ENCODE data around the gene CCNYL1. TPM values are rescaled to one million over a fixed set of nuclear protein-coding genes. Genes with fewer than 3 reads are reported as not detected.
"Not testable (repeated sequence)": the region's sequence is repeated elsewhere in the genome, so short reads cannot be mapped to it uniquely, and the experiment has no call there.

The CCNYL1 gene
- polyA plus RNA-seq, 1 donor: 24.3 TPM

DNA sequence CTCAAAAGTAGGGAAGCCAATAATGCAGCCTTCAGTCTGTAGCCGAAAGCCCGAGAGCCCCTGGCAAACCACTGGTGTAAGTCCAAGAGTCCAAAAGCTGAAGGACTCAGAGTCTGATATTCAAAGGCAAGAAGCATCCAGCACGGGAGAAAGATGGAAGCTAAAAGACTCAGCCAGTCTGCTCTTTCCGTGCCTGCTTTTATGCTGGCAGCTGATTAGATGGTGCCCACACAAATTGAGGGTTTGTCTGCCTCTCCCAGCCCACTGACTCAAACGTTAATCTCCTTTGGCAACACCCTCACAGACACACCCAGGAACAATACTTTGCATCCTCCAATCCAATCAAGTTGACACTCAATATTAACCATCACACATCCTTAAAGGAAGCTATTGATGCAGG, 14.5 kb upstream of the CCNYL1 start:
- DNase-seq: not testable (repeated sequence)

DNA sequence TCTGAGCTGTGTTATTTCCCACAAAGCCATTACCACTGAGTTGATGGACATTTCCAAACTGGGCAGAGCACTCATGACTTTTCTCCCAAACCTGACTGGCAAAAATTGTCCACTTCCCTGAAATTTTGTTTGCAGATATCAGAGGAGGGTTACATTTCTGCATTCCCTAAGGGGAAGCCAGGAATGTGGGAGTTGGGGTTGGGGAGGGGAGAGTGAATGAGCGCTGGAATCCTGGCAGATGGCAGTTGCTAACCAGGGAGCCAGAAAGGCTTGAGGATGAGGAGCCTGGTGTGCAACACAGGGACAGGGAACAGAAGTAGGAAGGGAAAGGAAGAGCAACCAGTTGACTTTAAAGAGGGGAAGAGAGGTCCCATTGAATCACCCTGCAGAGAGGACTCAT, 14.0 kb upstream of the CCNYL1 start:
- DNase-seq: no peak

DNA sequence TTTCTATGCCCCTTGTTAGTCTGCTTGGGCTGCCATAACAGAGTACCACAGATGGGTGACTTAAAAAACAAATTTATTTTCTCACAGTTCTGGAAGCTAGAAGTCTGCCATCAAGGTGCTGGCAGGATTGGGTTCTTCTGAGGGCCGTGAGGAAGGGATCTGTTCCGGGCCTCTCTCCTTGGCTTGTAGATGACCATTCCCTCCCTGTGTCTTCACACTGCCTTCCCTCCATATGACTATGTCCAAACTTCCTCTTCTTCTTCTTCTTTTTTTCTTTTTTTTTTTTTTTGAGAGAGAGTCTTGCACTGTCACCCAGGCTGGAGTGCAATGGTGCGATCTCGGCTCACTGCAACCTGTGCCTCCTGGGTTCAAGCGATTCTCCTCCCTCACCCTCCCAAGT, 13.1 kb upstream of the CCNYL1 start:
- DNase-seq: no peak

DNA sequence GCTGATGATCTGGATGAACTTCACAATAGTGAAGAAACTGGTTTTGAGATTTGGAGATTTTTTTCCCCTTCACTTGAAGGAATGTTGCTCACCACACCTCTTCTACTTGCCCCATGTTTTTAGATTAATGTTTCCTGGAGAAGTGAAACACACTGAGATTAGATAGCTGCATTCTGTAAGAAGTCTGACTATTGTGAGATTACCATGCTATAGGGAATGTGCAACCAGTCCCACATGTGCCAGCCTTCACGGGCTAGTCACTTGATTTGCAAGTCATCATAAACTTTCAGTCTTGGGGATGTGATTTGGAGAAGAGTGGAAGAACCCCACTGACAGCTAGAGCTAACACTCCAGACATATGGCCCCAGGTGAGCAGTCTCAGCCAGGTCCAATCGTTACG, 7.4 kb upstream of the CCNYL1 start:
- DNase-seq: no peak

DNA sequence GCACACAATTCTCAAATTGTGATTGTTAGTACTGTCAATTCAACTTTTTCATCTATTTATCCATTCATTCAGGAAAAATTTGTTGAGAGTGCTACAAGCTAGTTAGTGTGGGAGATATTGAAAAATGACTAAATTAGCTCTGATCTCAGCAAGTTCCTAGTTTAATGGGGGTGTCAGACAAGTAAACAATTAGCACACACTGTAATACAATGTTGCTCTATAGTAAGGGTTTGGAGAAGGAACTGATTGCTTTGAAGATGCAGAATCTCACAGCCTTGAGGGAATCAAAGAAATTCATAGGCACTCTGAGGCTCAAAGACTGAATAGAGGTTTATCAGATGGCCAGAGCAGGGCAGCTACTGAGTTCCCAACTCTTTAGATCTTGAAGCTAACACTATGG, 6.8 kb upstream of the CCNYL1 start:
- no peak for DNase-seq

DNA sequence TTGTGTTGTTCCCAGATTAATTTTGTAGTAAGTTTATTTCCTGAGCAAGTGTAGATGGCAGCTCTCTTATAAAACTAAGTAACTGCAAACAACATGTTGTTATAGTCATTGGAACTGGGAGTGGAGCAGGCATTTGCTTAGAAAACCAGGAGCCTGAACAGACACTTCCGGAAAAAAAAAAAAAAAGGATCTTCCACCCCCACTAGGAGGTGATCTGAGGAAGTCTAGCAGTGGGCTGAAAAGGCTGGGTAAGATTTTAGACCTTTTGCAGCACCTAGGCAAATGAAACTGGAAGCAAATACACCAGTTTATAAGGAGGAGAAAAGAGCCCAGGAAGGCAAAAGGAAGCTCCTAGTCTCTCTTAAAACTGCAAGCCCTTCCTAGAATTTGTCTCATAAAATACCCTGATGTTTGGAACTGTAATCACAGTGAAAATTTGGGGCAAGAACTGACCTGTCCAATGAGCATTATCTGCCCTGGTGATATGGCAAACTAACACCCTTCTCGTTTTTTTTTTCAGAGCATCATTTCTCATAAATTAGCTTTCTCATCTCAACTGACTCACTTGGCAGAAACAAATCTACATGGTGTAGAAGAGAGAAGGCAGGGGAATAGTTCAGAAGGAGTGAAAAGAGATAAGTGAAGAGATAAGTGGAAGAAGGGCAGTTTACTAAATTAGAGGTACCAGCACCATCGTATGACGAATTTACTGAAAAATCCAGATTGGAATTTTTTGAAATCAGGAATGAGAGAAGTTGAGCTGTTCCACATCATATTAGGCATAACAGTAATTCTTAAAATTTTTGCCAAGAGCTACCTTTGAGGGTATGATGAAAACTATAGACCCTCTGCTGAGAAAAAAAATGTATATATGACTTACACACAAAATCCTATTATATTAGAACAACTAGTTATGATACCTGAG, 4.2 kb upstream of the CCNYL1 start:
- DNase-seq: no peak

DNA sequence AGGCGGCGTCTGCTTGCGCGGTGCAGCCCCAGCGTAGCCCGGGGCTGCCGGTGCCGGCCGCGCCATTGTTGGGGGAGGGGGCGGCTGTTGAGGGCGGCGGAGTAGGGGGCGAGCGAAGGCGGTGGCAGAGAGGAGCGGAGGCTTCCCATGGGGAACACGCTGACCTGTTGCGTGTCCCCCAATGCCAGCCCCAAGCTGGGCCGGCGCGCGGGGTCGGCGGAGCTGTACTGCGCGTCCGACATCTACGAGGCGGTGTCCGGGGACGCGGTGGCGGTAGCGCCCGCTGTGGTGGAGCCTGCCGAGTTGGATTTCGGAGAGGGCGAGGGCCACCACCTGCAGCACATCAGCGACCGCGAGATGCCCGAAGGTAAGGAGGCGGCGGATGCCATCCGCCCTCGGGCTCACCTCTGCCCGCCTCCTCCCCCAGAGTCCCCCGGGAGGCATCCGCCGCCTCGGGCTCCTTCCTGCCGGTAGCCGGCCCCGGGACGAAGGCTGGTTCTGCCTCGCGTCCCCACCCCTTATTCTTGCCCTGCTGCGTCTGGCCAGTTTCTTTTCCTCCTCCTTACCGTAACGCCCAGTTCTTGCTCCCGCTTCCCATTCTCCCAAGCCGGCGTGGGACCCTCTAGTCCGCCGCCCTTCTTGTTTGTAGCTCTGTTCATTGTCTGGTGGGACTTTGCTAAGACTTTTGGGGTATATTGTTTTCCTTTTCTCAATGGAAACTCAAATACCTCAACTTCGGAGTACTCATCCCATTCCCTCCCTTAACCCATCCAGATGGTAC, 500 bp downstream of the CCNYL1 start:
- peak; percentile 30 for DNase-seq

DNA sequence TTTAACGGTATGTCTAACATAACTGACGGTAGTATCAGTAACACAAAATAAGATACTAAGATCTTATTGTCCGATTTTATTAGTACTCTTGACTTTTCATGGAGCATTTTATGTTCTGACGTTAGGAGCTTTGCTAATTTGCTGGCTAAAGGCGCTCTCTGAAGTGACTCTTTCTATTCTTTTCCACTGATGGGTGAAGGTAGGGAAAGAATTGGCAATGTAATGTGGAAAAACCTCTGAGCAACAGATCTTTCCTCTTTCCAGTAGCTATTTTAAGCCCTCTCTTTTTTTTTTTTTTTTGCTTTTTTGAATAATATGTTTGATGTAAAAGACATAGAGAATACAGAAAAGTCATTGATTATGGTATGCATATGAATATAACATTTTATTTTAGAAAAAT, 4.6 kb downstream of the CCNYL1 start:
- no peak for DNase-seq

DNA sequence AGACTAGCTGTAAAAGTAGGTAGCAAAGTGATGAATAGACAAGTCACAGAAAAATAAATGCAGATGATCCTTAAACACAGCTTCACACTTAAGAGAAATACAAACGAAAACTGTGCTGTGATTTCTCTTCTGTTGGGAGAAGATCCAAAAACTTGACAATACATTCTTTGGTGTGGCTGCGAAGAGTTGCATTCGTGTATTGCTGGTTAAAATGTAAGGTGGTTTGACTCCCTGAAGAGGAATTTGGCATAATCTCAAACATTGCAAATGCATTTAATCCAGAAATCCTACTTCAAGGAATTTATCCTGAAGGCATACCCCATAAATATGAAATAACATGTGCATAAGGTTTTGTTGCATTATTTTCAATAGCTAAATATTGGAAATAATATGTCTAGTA, 7.1 kb downstream of the CCNYL1 start:
- no peak for DNase-seq

DNA sequence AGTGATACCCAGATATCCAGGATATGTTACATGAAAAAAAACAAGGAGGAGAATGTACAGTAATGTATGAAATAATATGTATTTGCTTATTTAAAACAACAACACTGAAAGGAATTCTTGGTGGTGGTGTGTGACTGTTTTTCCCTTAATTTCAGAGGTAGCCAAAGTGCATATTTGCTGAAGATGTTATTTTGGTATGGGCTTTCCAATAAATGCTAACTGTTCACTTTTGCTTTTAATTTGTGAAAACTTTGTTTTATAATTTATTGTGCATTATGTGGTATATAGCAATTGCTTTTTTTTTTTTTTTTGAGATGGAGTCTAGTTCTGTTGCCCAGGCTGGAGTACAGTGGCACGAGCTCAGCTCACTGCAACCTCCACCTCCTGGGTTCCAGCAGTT, 7.6 kb downstream of the CCNYL1 start:
- no peak for DNase-seq

DNA sequence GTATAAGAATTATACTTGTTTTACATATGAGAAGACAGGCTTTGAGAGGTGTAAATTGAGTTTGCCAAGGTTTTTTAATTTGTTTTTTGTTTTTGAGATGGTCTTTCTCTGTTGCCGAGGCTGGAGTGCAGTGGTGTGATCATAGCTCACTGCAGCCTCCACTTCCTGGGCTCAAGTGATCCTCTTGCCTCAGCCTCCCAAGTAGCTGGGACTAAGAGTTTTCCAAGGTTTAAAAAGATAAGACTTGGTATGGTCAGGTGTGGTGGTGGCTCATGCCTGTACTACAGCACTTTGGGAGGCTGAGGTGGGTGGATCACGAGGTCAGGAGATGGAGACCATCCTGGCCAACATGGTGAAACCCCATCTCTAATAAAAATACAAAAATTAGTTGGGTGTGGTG, 8.2 kb downstream of the CCNYL1 start:
- DNase-seq: not testable (repeated sequence)

DNA sequence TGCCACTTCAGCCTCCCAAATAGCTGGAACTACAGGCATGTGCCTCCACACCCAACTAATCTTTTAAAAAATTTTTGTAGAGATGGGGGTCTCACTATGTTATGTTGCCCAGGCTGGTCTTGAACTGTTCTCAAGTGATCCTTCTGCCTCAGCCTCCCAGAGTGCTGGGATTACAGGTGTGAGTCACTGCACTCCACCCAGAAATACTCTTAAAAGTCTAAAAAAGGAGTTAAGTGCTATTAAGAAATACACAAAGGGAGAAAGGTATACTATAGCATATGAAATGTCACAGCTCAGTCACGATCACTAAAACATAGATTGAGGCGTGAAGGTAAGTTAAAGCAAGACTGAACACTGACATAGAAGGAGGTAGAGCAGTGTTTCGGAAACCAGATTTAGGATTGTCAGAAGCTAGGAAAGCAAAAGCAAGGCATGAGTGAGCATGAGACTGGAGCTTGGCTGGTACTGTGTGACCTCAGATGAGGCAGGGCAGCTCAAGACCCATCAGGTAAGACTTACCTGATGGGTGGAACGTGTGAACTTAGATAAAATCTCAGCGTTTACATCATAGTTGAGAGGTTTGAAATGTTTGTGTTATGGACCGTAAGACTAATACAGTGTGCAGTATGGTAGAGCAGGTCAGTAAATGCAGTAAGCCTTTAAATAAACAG, 9.2 kb downstream of the CCNYL1 start:
- no peak for DNase-seq

DNA sequence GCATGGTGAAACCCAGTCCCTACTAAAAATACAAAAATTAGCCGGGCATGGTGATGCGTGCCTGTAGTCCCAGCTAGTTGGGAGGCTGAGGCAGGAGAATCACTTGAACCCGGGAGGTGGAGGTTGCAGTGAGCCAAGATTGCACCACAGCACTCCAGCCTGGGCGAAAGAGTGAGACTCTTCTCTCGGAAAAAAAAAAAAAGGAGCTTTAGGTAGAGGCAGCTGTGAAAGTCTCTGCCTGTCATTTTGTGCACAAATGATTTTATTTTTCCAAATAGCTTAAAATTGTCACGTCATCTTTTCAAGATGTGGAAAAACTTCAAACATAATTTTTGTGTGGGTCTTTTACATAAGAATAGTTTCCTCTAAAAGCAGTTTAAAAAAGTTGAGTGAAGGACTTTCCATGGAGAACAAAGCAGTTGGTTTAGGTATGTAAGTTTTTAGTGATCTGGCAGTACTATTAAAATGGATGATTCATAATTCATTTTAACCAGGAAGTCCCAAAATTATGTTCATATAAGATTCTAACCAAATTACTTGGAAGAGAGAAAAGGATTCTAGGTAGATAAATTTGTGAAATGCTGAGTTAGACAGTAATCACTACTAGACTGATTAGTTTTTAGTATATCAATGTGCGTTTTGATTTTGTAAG, 11.5 kb downstream of the CCNYL1 start:
- no peak for DNase-seq

DNA sequence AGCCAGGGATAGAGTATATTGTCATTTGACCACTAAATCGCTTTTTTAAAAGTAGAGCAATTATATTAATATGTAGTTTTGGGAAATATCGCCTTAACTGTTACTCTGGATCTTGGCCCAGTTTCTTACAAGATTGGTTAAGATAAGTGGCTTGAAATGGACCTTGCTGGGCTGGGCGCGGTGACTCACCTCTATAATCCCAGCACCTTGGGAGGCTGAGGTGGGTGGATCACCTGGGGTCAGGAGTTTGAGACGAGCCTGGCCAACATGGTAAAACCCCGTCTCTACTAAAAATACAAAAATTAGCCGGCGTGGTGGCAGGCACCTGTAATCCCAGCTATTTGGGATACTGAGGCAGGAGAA, 12.0 kb downstream of the CCNYL1 start:
- not testable (repeated sequence) for DNase-seq

DNA sequence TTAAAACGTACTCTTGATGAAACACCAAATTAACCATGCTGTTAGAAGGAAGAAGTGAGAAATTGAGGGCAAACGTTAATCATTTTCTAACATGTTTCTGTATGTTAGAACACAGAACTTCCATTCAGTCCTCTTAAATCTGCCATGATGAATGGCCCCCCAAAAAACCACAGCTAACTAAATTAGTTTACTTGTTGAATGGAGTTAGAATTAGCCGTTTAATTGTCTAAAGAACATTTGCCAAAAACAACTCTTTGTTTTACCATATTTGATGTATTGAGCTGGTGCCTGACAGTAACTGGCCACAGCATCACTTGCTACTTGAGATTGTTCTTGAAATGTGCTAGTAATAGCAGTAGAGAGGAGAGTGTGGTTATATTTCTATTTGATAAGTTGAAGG, 12.7 kb downstream of the CCNYL1 start:
- no peak for DNase-seq

DNA sequence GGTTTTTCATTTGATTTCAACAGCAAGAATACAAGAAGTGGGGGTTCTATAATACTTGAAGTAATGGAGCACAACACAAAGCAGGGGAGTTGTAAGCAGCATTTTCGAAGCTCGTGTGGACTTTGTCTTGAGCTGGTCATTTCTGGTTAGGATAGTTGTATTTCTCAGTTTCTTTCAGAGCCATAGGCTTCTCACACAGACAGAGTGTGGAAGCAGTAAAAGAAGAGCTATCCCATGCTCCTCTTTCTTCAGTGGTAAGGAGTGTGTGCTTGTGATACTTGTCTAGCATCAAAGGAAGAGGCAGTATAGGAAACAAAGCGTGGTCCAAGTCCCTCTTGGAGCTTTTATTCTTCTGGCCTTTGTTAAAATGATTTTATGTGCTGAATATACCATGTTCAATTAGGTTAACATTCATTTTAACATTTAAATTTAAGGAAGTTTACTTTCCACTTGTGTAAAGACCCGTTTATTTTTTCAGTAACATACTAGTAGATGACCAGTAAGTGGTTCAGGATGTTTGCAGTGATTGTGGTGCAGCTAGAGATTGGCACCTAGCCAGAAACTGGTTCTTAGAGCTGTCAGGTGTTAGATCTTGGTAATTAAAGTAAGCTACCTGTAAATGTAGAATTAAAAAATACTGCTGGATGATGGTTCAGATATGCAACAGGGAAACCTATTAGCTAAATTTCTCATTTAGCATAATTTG, 14.6 kb downstream of the CCNYL1 start:
- no peak for DNase-seq

DNA sequence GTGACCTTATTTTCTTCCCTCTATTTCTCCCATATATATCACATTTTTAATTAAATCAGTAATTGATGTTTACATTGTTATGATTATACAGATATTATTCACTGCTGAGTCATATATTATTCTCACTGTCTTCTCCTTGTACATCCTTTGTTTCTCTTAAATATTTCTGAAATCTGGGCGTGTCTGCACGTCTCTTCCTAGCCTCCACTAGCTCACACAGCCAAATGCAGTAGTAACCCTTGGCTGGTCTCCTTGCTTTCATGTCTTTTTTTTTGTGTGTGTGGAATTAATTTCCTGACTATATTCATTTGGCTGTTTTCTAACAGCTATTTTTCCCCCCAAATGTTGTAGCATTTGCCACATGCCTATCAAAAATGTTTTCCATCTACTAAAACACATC, 15.8 kb downstream of the CCNYL1 start:
- DNase-seq: no peak

DNA sequence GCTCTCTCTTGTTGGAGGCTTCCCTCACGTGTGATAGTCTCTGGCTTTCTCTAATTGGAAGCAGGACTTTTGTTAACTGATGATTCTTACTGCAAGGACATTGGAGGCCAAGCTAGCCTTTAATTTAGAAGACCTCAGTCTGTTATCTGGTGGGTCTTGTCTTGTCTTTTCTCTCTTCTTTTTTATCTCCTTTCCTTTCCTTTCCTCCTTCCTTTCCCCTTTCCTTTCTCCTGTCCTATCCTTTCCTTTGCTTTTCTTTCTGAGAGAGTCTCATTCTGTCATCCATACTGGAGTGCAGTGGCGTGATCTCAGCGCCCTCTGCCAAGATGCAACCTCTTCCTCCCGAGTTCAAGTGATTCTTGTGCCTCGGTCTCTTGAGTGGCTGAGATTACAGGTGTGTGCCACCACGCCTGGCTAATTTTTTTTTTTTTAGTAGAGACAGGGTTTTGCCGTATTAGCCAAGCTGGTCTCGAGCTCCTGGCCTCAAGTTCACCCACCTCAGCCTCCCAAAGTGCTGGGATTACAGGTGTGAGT, 18.1 kb downstream of the CCNYL1 start:
- no peak for DNase-seq

DNA sequence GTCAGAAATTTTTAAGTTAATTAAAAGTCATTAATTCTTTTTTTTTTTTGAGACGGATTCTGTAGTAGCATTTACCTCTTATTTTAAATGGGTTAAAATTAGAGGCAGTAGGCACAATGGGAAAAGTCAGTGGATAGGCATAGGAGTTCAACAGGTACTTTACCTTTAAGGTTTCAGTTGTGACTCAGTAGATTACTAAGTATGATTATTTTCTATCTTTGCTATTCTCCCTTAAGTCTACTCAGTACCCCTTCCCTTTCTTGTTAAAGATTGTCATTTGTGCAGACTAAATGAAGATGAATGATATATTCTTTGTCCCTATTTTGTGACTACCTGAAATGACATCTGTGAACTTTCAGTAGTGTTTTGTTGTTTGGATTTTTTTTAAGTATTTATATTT, 19.7 kb downstream of the CCNYL1 start:
- no peak for DNase-seq

DNA sequence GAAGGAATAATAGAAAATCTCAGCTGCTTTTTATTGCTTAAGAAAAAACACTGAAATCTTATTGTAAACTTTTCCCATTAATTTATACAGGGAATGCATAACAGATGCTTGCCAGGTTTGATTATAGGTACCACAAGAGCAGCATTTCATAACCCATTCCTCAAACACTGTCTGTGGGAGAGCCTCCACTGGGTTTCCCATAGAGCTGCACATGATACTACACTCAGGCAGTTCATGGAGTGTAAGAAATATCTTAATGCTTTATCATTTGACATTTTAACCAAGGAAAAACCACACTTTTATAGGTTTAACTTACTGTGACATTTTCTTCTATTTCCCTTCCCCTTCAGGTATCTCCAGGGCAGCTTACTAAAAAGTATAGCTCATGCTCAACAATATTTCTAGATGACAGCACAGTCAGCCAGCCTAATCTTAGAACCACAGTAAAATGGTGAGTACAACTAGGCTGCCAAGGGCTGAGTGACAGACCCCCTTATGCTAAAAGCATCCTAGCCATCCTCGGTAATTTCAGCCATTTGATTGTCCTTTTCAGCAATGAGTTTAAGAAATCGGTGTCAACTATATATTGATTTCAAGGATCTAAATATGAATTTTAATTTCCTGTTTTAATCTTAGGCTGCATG, 22.3 kb downstream of the CCNYL1 start:
- no peak for DNase-seq

DNA sequence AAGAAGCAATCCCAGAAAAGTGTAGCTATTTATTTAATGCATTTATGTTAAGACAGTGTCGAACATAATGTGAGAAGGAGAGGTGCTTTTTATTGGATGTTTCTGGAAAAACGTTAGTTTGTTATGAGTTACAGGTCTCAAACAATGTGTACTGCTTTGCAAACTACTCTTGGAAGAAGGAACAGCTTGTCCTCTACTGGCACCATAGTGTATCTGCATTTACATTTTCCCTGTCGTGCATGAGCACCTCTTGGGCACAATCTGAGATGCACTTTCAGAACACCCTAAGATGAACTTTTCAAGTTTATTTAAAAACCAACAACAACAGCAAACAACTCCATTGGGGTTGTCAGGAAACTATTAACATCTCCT, 22.8 kb downstream of the CCNYL1 start:
- DNase-seq: no peak
